OCI-LY1 (cell line): ENCODE measurements around the gene PADI4.

Source experiments
- H2AFZ ChIP-seq: fragments of 200-600 bp; sonication (generic), shearing (Covaris generic); 2 replicates; pipeline ENCODE4 v1.6.0; 2014; ENCODE audit warnings: antibody characterized with exemption, mild to moderate bottlenecking, low read length
- H3F3A ChIP-seq: fragments of 200-600 bp; sonication (generic), shearing (Covaris generic); 2 replicates; pipeline ENCODE4 v1.6.0; 2014; ENCODE audit warnings: mild to moderate bottlenecking, antibody characterized with exemption, low read length, moderate library complexity; ENCODE audit not compliant: insufficient read depth
- H3K27ac ChIP-seq: fragments of 200-600 bp; sonication (generic); 2 replicates; pipeline ENCODE4 v1.5.1; 2014; ENCODE audit warnings: low read length, mixed run types, mild to moderate bottlenecking, low read depth; ENCODE audit not compliant: poor library complexity, severe bottlenecking
- H3K27me3 ChIP-seq: fragments of 200-600 bp; sonication (generic); 2 replicates; pipeline ENCODE4 v1.6.0; 2014; ENCODE audit warnings: antibody characterized with exemption, mild to moderate bottlenecking, low read length, moderate library complexity; ENCODE audit not compliant: insufficient read depth
- H3K36me3 ChIP-seq: fragments of 200-600 bp; sonication (generic); 2 replicates; pipeline ENCODE4 v1.6.1; 2014; ENCODE audit warnings: mild to moderate bottlenecking, antibody characterized with exemption, low read length, moderate library complexity, mixed read lengths; ENCODE audit not compliant: insufficient read depth
- H3K4me1 ChIP-seq: fragments of 200-600 bp; sonication (generic); 2 replicates; pipeline ENCODE4 v1.5.1; 2014; ENCODE audit warnings: mild to moderate bottlenecking, low read length, moderate library complexity; ENCODE audit not compliant: insufficient read depth, severe bottlenecking
- H3K4me2 ChIP-seq: fragments of 200-600 bp; sonication (generic), shearing (Covaris generic); 2 replicates; pipeline ENCODE4 v1.6.1; 2014; ENCODE audit warnings: low read length
- H3K4me3 ChIP-seq: fragments of 200-600 bp; sonication (generic); 2 replicates; pipeline ENCODE4 v1.5.1; 2014; ENCODE audit warnings: low read length, low read depth, mild to moderate bottlenecking, mixed read lengths; ENCODE audit not compliant: poor library complexity, severe bottlenecking
- H3K79me2 ChIP-seq: fragments of 200-600 bp; shearing (Covaris generic); 2 replicates; pipeline ENCODE4 v1.6.1; 2016; ENCODE audit warnings: mixed run types, low read length, mixed read lengths; ENCODE audit not compliant: insufficient read depth
- H3K9ac ChIP-seq: fragments of 200-600 bp; sonication (generic), shearing (Covaris generic); 2 replicates; pipeline ENCODE4 v1.6.1; 2014; ENCODE audit warnings: mild to moderate bottlenecking, low read length, mixed read lengths
- H3K9me2 ChIP-seq: fragments of 200-600 bp; sonication (generic), shearing (Covaris generic); 2 replicates; pipeline ENCODE4 v1.6.1; 2014; ENCODE audit warnings: low read depth, mild to moderate bottlenecking, low read length, mixed read lengths
- H3K9me3 ChIP-seq: fragments of 200-600 bp; shearing (Covaris generic); 2 replicates; pipeline ENCODE4 v1.6.1; 2014; ENCODE audit warnings: low read length, mixed read lengths
- H4K20me1 ChIP-seq: fragments of 200-600 bp; sonication (generic), shearing (Covaris generic); 2 replicates; pipeline ENCODE4 v1.6.0; 2016; ENCODE audit warnings: mild to moderate bottlenecking, low read length; ENCODE audit not compliant: insufficient read depth
- CTCF ChIP-seq: fragments of 200-600 bp; sonication (generic), shearing (Covaris generic); IDR thresholded peaks from 2 replicates; pipeline ENCODE4 v1.5.1; 2017; ENCODE audit warnings: mild to moderate bottlenecking, antibody characterized with exemption, low read length, moderate library complexity, mixed read lengths
- EZH2 ChIP-seq: fragments of 200-600 bp; sonication (generic), shearing (Covaris generic); IDR thresholded peaks from 2 replicates; pipeline ENCODE4 v1.8.0; 2017; ENCODE audit warnings: borderline replicate concordance, mixed run types, mild to moderate bottlenecking, antibody characterized with exemption, low read length, moderate library complexity, mixed read lengths

The PADI4 gene

DNA sequence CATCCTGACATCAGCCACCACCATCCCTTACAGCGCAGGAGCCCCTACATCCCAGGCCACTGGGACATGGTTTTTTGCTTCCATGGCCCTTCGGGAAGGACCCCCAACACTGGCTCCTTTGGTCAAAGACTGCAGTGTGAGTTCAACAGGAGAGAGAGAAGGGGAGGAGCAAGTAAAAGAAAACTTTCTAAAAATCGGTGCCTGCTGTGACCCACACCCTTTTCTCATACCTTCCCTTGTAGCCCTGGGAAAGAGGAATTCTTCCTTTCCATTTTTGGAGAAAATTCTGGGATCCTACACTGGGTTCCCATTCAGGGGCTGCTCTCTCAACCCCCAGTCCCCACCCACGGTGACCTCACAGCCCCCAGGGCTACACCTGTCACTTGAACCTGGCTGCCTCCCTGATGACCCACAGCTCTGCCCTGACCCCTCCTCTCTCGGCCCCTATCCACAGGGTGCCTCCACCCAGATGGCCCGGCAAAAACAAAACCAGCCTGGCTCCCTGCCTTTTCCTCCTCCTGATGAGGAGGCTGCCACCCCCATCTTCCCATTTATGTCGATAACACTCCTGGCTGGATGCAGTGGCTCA, 7.6 kb downstream of the PADI4 start:
- Histone ChIP-seq H2AFZ (no peak overlapping the region), H3K4me2 (no peak overlapping the region), H3K27ac (no peak overlapping the region), H3K4me3 (no peak overlapping the region), H3F3A (no peaks in the 10 kb centered on the region), H3K4me1 (no peaks in the 10 kb centered on the region), H3K9me3 (no peaks in the 10 kb centered on the region), H3K9me2 (no peaks in the 10 kb centered on the region), H3K36me3 (no peaks in the 10 kb centered on the region), H4K20me1 (no peaks in the 10 kb centered on the region), H3K9ac (no peak overlapping the region), H3K79me2 (no peaks in the 10 kb centered on the region), H3K27me3 (no peaks in the 10 kb centered on the region; the same call in 1 of the 2 replicates)
- TF ChIP-seq CTCF (no peak), EZH2 (no peak)

GRCh38 chr1:17316704-17317103, 8.7 kb downstream of the PADI4 start:
- no peak overlapping the region for H2AFZ ChIP-seq
- no peak overlapping the region for H3K9ac ChIP-seq
- H3K4me2 ChIP-seq: no peak overlapping the region
- no peaks in the 10 kb centered on the region for H4K20me1 ChIP-seq
- H3K79me2 ChIP-seq: no peaks in the 10 kb centered on the region
- H3K27ac ChIP-seq: no peak overlapping the region
- no peaks in the 10 kb centered on the region for H3K36me3 ChIP-seq
- H3K9me3 ChIP-seq: no peaks in the 10 kb centered on the region
- H3K4me1 ChIP-seq: no peaks in the 10 kb centered on the region
- no peak overlapping the region for H3K4me3 ChIP-seq
- TF ChIP-seq EZH2 (no peak), CTCF (no peak)
- H3K9me2 ChIP-seq: no peaks in the 10 kb centered on the region
- no peaks in the 10 kb centered on the region for H3F3A ChIP-seq
- H3K27me3 ChIP-seq: no peaks in the 10 kb centered on the region; the same call in 1 of the 2 replicates

GRCh38 chr1:17318262-17318661, 10.3 kb downstream of the PADI4 start:
- Histone ChIP-seq H3K9me3 (no peaks in the 10 kb centered on the region), H3K9ac (no peak overlapping the region), H4K20me1 (no peaks in the 10 kb centered on the region), H3K9me2 (no peaks in the 10 kb centered on the region), H2AFZ (no peak overlapping the region), H3K4me2 (no peak overlapping the region), H3K27me3 (no peaks in the 10 kb centered on the region; the same call in 1 of the 2 replicates), H3F3A (no peaks in the 10 kb centered on the region), H3K4me1 (no peaks in the 10 kb centered on the region), H3K27ac (no peak overlapping the region), H3K79me2 (no peaks in the 10 kb centered on the region), H3K36me3 (no peaks in the 10 kb centered on the region), H3K4me3 (no peak overlapping the region)
- TF ChIP-seq CTCF (no peak), EZH2 (no peak)
